ENCODE results near the gene CAMK1D. TPM values are rescaled to one million over a fixed set of nuclear protein-coding genes. Genes with fewer than 3 reads are reported as not detected.

CAMK1D gene
- total RNA-seq, 3 donors from 2014 or later (not counting 1 experiment from before 2014, with no cell fraction given): 44.2 to 56.4 (median 49.7) TPM

GRCh38 chr10:12699781-12700556, 350.6 kb downstream of the CAMK1D start:
- Mint-ChIP-seq H3K4me3 (no peak overlapping the region), H3K27me3 (ENCODE audit: low read depth in 2 of 2) (no peaks in the 10 kb centered on the region), H3K9me3 (no peaks in the 10 kb centered on the region), H3K36me3 (no peaks in the 10 kb centered on the region), H3K27ac (peak overlapping the region in 1 of 2 donors; percentile 5), H3K4me1 (peaks cover 21 to 41% of the 10 kb centered on the region in 2 donors)
- DNase-seq (no peak), ATAC-seq (no peak)
- intact Hi-C loops (cut with micrococcal nuclease): no loop called here
- 94% methylated on average over 6 of the region's 9 CpGs for WGBS (ENCODE audit: insufficient coverage)
- H3K4me3 ChIP-seq (ENCODE audit: low read length): no peak overlapping the region
- no peaks in the 10 kb centered on the region for H3K36me3 ChIP-seq (ENCODE audit: control insufficient read depth, insufficient read depth, low read length)
- no peaks in the 10 kb centered on the region for H3K27me3 ChIP-seq (ENCODE audit: control insufficient read depth, insufficient read depth, low read length)
- H3K27ac ChIP-seq (ENCODE audit: low read length): no peak overlapping the region
- H3K4me1 ChIP-seq (ENCODE audit: control insufficient read depth, insufficient read depth, low read length): no peaks in the 10 kb centered on the region
- TF ChIP-seq CTCF (IDR thresholded peaks at IDR 0.05): no peak
- no peaks in the 10 kb centered on the region for H3K9me3 ChIP-seq (ENCODE audit: control insufficient read depth, insufficient read depth, low read length)

GRCh38 chr10:12700557-12700874, 351.2 kb downstream of the CAMK1D start:
- Histone ChIP-seq H3K4me1 (ENCODE audit: control insufficient read depth, insufficient read depth, low read length) (no peaks in the 10 kb centered on the region), H3K4me3 (ENCODE audit: low read length) (no peak overlapping the region), H3K27me3 (ENCODE audit: control insufficient read depth, insufficient read depth, low read length) (no peaks in the 10 kb centered on the region), H3K27ac (ENCODE audit: low read length) (no peak overlapping the region), H3K36me3 (ENCODE audit: control insufficient read depth, insufficient read depth, low read length) (no peaks in the 10 kb centered on the region), H3K9me3 (ENCODE audit: control insufficient read depth, insufficient read depth, low read length) (no peaks in the 10 kb centered on the region)
- Mint-ChIP-seq H3K27ac (no peak overlapping the region), H3K4me1 (peaks cover 21 to 41% of the 10 kb centered on the region in 2 donors), H3K4me3 (no peak overlapping the region), H3K27me3 (ENCODE audit: low read depth in 2 of 2) (no peaks in the 10 kb centered on the region), H3K36me3 (no peaks in the 10 kb centered on the region), H3K9me3 (no peaks in the 10 kb centered on the region)
- no peak for TF ChIP-seq CTCF (IDR thresholded peaks at IDR 0.05)
- no peak for DNase-seq
- WGBS (ENCODE audit: insufficient coverage): 95% methylated on average over 3 of the region's 3 CpGs
- no peak for ATAC-seq
- intact Hi-C loops (cut with micrococcal nuclease): no loop called here

- H3K36me3 Mint-ChIP-seq: no peaks in the 10 kb centered on the region
- no peaks in the 10 kb centered on the region for H3K27me3 Mint-ChIP-seq (ENCODE audit: low read depth in 2 of 2)
- Histone ChIP-seq H3K27ac (ENCODE audit: low read length) (no peak overlapping the region), H3K4me1 (ENCODE audit: control insufficient read depth, insufficient read depth, low read length) (no peaks in the 10 kb centered on the region), H3K4me3 (ENCODE audit: low read length) (no peak overlapping the region), H3K9me3 (ENCODE audit: control insufficient read depth, insufficient read depth, low read length) (no peaks in the 10 kb centered on the region), H3K27me3 (ENCODE audit: control insufficient read depth, insufficient read depth, low read length) (no peaks in the 10 kb centered on the region), H3K36me3 (ENCODE audit: control insufficient read depth, insufficient read depth, low read length) (no peaks in the 10 kb centered on the region)
- no peak overlapping the region for H3K4me3 Mint-ChIP-seq
- DNase-seq: no peak
- no peak overlapping the region for H3K27ac Mint-ChIP-seq
- no peaks in the 10 kb centered on the region for H3K9me3 Mint-ChIP-seq
- peaks cover 21 to 41% of the 10 kb centered on the region in 2 donors for H3K4me1 Mint-ChIP-seq
- no peak for ATAC-seq
- no peak for TF ChIP-seq CTCF (IDR thresholded peaks at IDR 0.05)
- intact Hi-C loops (cut with micrococcal nuclease): no loop called here
- WGBS (ENCODE audit: insufficient coverage): 78% methylated on average over 5 of the region's 6 CpGs
Measured at GRCh38 chr10:12701696-12702095, 352.3 kb downstream of the CAMK1D start.
